GM23248 (cell line): ENCODE results near the gene COX7A2L. TPM values are rescaled to one million over a fixed set of nuclear protein-coding genes. Genes with fewer than 3 reads are reported as not detected.

ENCODE experiments used
- DNase-seq: peaks from one replicate; pipeline ENCODE4 v3.0.0-alpha.2; 2015
- H2AFZ ChIP-seq: fragments of 200-600 bp; sonication (generic); 2 replicates; pipeline ENCODE4 v1.6.1; 2016; ENCODE audit warnings: antibody characterized with exemption
- H3F3A ChIP-seq: fragments of 200-600 bp; sonication (generic); 2 replicates; pipeline ENCODE4 v1.6.1; 2016; ENCODE audit warnings: mild to moderate bottlenecking, antibody characterized with exemption, mixed run types; ENCODE audit not compliant: insufficient read depth
- H3K27ac ChIP-seq: fragments of 200-600 bp; sonication (generic); 2 replicates; pipeline ENCODE4 v1.5.1; 2016; ENCODE audit warnings: mild to moderate bottlenecking
- H3K27me3 ChIP-seq: fragments of 200-600 bp; sonication (generic); replicated peaks from 2 replicates; pipeline ENCODE4 v1.6.1; 2016; ENCODE audit warnings: mild to moderate bottlenecking; ENCODE audit not compliant: insufficient read depth
- H3K36me3 ChIP-seq: fragments of 200-600 bp; sonication (generic); 2 replicates; pipeline ENCODE4 v1.6.1; 2016; ENCODE audit warnings: low read depth, mild to moderate bottlenecking
- H3K4me1 ChIP-seq: fragments of 200-600 bp; sonication (generic); 2 replicates; pipeline ENCODE4 v1.6.1; 2016; ENCODE audit warnings: mild to moderate bottlenecking; ENCODE audit not compliant: insufficient read depth
- H3K4me2 ChIP-seq: fragments of 200-600 bp; sonication (generic); one replicate; pipeline ENCODE4 v1.6.1; 2016; ENCODE audit warnings: mild to moderate bottlenecking; ENCODE audit not compliant: unreplicated experiment
- H3K4me3 ChIP-seq: fragments of 200-600 bp; sonication (generic); 2 replicates; pipeline ENCODE4 v1.5.1; 2016; ENCODE audit warnings: mild to moderate bottlenecking
- H3K79me2 ChIP-seq: fragments of 200-600 bp; sonication (generic); 2 replicates; pipeline ENCODE4 v1.6.1; 2016; ENCODE audit warnings: mild to moderate bottlenecking; ENCODE audit not compliant: insufficient read depth
- H3K9ac ChIP-seq: fragments of 200-600 bp; sonication (generic); 2 replicates; pipeline ENCODE4 v1.6.1; 2016; ENCODE audit warnings: mild to moderate bottlenecking
- H3K9me2 ChIP-seq: fragments of 200-600 bp; sonication (generic); 2 replicates; pipeline ENCODE4 v1.6.1; 2016; ENCODE audit warnings: mixed run types, mild to moderate bottlenecking, moderate library complexity; ENCODE audit not compliant: insufficient read depth
- H3K9me3 ChIP-seq: fragments of 200-600 bp; sonication (generic); one replicate; pipeline ENCODE4 v1.6.1; 2017; ENCODE audit warnings: low read depth
- H4K20me1 ChIP-seq: fragments of 200-600 bp; sonication (generic); 2 replicates; pipeline ENCODE4 v1.6.0; 2016; ENCODE audit not compliant: insufficient read depth
- EZH2 ChIP-seq: fragments of 200-600 bp; sonication (generic); IDR thresholded peaks from 2 replicates; pipeline ENCODE4 v1.6.1; 2018; ENCODE audit warnings: antibody characterized with exemption, mild to moderate bottlenecking; ENCODE audit not compliant: insufficient read depth, poor library complexity, severe bottlenecking
- EZH2phosphoT487 ChIP-seq: fragments of 200-600 bp; sonication (generic); IDR thresholded peaks from 2 replicates; pipeline ENCODE4 v1.6.1; 2018; ENCODE audit warnings: antibody characterized with exemption, moderate library complexity, mild to moderate bottlenecking, low read depth; ENCODE audit not compliant: insufficient read depth
- WGBS, 2 experiments: methylation state at CpG; one replicate each; pipeline ENCODE4 v1.1.6; 2015 to 2017; ENCODE audit warnings: low lambda C conversion rate in 2 of 2, low coverage in 1 of 2; ENCODE audit errors: missing lambda C conversion rate in 2 of 2; 5-methylcytosine and 5-hydroxymethylcytosine counted together
- in situ Hi-C: fragments of 300-500 bp; cut with MboI; formaldehyde crosslinking; loops from 2 replicates; pipeline ENCODE4 v1.15.0; 2020
- polyA plus RNA-seq: library from polyadenylated mRNA; unstranded; fragments of >200 nt; fragmentation: Nextera tagmentation; extraction: Ambion mirVana; gene quantifications from 2 replicates; pipeline ENCODE4 v1.2.1, GENCODE V29; 2016
- total RNA-seq: library from RNA; depleted of rRNA; stranded (reverse); fragments of >200 nt; shearing (Covaris generic); gene quantifications from 2 replicates; pipeline ENCODE4 v1.2.3, GENCODE V29; 2014

COX7A2L gene
- total and polyA plus RNA-seq, 2 experiments from 2014 or later = 166 to 202 TPM

- no peaks in the 10 kb centered on the region for H3K9me3 ChIP-seq
- in situ Hi-C loops = loop anchor here (10.0 kb wide), 1 partner anchor 231 kb away; no protein-coding TSS in a partner anchor
- 100% methylated on average over 1 of the region's 1 CpG for WGBS, 2 experiments
These were observed 35.4 kb downstream of the COX7A2L start for GRCh38 chr2:42325609-42326008.

GRCh38 chr2:42324949-42325348 lies 36.1 kb downstream of the COX7A2L start:
- no peak overlapping the region for H3K4me2 ChIP-seq
- H3F3A ChIP-seq = no peaks in the 10 kb centered on the region; the same call in 1 of the 2 replicates
- TF ChIP-seq EZH2phosphoT487 (no peak), EZH2 (no peak)
- H3K4me1 ChIP-seq = no peaks in the 10 kb centered on the region
- in situ Hi-C loops = loop anchor here (10.0 to 25.0 kb wide), 2 partner anchors 230 to 463 kb away; no protein-coding TSS in a partner anchor
- no peaks in the 10 kb centered on the region for H3K9me3 ChIP-seq
- H3K36me3 ChIP-seq = peaks cover 18% of the 10 kb centered on the region; the same call in 1 of the 2 replicates
- H3K27ac ChIP-seq = no peak overlapping the region
- H4K20me1 ChIP-seq = no peaks in the 10 kb centered on the region
- no peak overlapping the region for H3K9ac ChIP-seq
- no peak overlapping the region for H3K4me3 ChIP-seq
- no peaks in the 10 kb centered on the region for H3K9me2 ChIP-seq
- no peak overlapping the region for H2AFZ ChIP-seq
- DNase-seq = no peak
- WGBS, 2 experiments = 95 to 96% methylated on average over 2 of the region's 2 CpGs
- H3K27me3 ChIP-seq = no peaks in the 10 kb centered on the region
- no peaks in the 10 kb centered on the region for H3K79me2 ChIP-seq

More at GRCh38 chr2:42325609-42326008, 35.4 kb downstream of the COX7A2L start:
- Histone ChIP-seq H3K79me2 (no peaks in the 10 kb centered on the region), H3K9ac (no peak overlapping the region), H3K36me3 (peaks cover 18% of the 10 kb centered on the region; the same call in 1 of the 2 replicates), H2AFZ (no peak overlapping the region), H3F3A (no peaks in the 10 kb centered on the region; the same call in none of the 2 replicates), H3K27ac (no peak overlapping the region), H3K4me2 (no peak overlapping the region), H4K20me1 (no peaks in the 10 kb centered on the region), H3K27me3 (no peaks in the 10 kb centered on the region), H3K4me1 (0 out of 2 replicates have a peak, but pooled peaks cover 4% of the 10 kb centered on the region), H3K4me3 (no peak overlapping the region), H3K9me2 (no peaks in the 10 kb centered on the region)
- no peak for TF ChIP-seq EZH2
- no peak for TF ChIP-seq EZH2phosphoT487
- DNase-seq = no peak

GRCh38 chr2:42324244-42324643 lies 36.8 kb downstream of the COX7A2L start:
- in situ Hi-C loops = loop anchor here (10.0 to 25.0 kb wide), 2 partner anchors 229 to 462 kb away; no protein-coding TSS in a partner anchor
- Histone ChIP-seq H2AFZ (no peak overlapping the region), H3K27me3 (no peaks in the 10 kb centered on the region), H3K9me3 (no peaks in the 10 kb centered on the region), H3K4me3 (no peak overlapping the region), H3K9ac (no peak overlapping the region), H3F3A (no peaks in the 10 kb centered on the region; the same call in 1 of the 2 replicates), H3K79me2 (no peaks in the 10 kb centered on the region), H3K27ac (no peak overlapping the region), H3K36me3 (peaks cover 14% of the 10 kb centered on the region; the same call in 1 of the 2 replicates), H3K4me2 (no peak overlapping the region), H3K4me1 (no peaks in the 10 kb centered on the region), H4K20me1 (no peaks in the 10 kb centered on the region), H3K9me2 (no peaks in the 10 kb centered on the region)
- 99 to 100% methylated on average over 4 of the region's 4 CpGs for whole genome bisulfite sequencing, 2 experiments
- TF ChIP-seq EZH2phosphoT487 (no peak), EZH2 (no peak)
- DNase-seq = no peak

- Histone ChIP-seq H3F3A (no peaks in the 10 kb centered on the region), H4K20me1 (no peaks in the 10 kb centered on the region), H3K9me2 (no peaks in the 10 kb centered on the region), H3K36me3 (peaks cover 3% of the 10 kb centered on the region; the same call in 1 of the 2 replicates), H2AFZ (no peak overlapping the region), H3K9ac (no peak overlapping the region), H3K9me3 (no peaks in the 10 kb centered on the region), H3K79me2 (no peaks in the 10 kb centered on the region), H3K27ac (no peak overlapping the region), H3K4me1 (no peaks in the 10 kb centered on the region), H3K4me3 (no peak overlapping the region), H3K4me2 (no peak overlapping the region), H3K27me3 (no peaks in the 10 kb centered on the region)
- TF ChIP-seq EZH2phosphoT487 (no peak), EZH2 (no peak)
- 62 to 71% methylated on average over 2 of the region's 2 CpGs for WGBS, 2 experiments
- in situ Hi-C loops = loop anchor here (10.0 to 25.0 kb wide), 2 partner anchors 227 to 459 kb away; no protein-coding TSS in a partner anchor
- no peak for DNase-seq
These were observed 39.5 kb downstream of the COX7A2L start for GRCh38 chr2:42321452-42322064.
